Loucy (cell line): ENCODE measurements around the gene SMTN.

Experiments
- H2AFZ ChIP-seq: fragments of 200-600 bp; sonication (generic); 2 replicates; pipeline ENCODE4 v1.6.0; 2016; ENCODE audit warnings: antibody characterized with exemption, mild to moderate bottlenecking, low read length, moderate library complexity
- H3F3A ChIP-seq: fragments of 200-600 bp; 2 replicates; pipeline ENCODE4 v1.6.0; 2016; ENCODE audit warnings: antibody characterized with exemption, low read depth, mild to moderate bottlenecking
- H3K27me3 ChIP-seq: fragments of 200-600 bp; sonication (generic); 2 replicates; pipeline ENCODE4 v1.6.1; 2014; ENCODE audit warnings: low read length, mild to moderate bottlenecking; ENCODE audit not compliant: insufficient read depth, poor library complexity, severe bottlenecking
- H3K36me3 ChIP-seq: fragments of 200-600 bp; sonication (generic); 2 replicates; pipeline ENCODE4 v1.6.1; 2016; ENCODE audit warnings: low read length; ENCODE audit not compliant: insufficient read depth
- H3K4me1 ChIP-seq: fragments of 200-600 bp; sonication (generic); 2 replicates; pipeline ENCODE4 v1.5.1; 2014; ENCODE audit warnings: low read length, mild to moderate bottlenecking; ENCODE audit not compliant: insufficient read depth, poor library complexity, severe bottlenecking
- H3K4me2 ChIP-seq: fragments of 200-600 bp; sonication (generic); 2 replicates; pipeline ENCODE4 v1.6.0; 2014; ENCODE audit warnings: antibody characterized with exemption, low read length, low read depth, mild to moderate bottlenecking; ENCODE audit not compliant: poor library complexity, severe bottlenecking
- H3K4me3 ChIP-seq: fragments of 200-600 bp; sonication (generic); 2 replicates; pipeline ENCODE4 v1.5.1; 2014; ENCODE audit warnings: low read length, mild to moderate bottlenecking, mixed read lengths; ENCODE audit not compliant: poor library complexity, severe bottlenecking
- H3K79me2 ChIP-seq: fragments of 200-600 bp; sonication (generic); 2 replicates; pipeline ENCODE4 v1.6.1; 2014; ENCODE audit warnings: low read length; ENCODE audit not compliant: insufficient read depth
- H3K9ac ChIP-seq: fragments of 200-600 bp; sonication (generic); 2 replicates; pipeline ENCODE4 v1.6.0; 2014; ENCODE audit warnings: mild to moderate bottlenecking, low read depth, low read length, moderate library complexity; ENCODE audit not compliant: poor library complexity, severe bottlenecking
- H3K9me2 ChIP-seq: fragments of 200-600 bp; sonication (generic); replicated peaks from 2 replicates; pipeline ENCODE4 v1.6.1; 2016; ENCODE audit warnings: low read depth, low read length, mixed read lengths
- H3K9me3 ChIP-seq: fragments of 200-600 bp; sonication (generic); 2 replicates; pipeline ENCODE4 v1.6.1; 2014; ENCODE audit warnings: mild to moderate bottlenecking, antibody characterized with exemption, low read length, low read depth; ENCODE audit not compliant: insufficient read depth
- H4K20me1 ChIP-seq: fragments of 200-600 bp; sonication (generic); 2 replicates; pipeline ENCODE4 v1.6.0; 2014; ENCODE audit warnings: antibody characterized with exemption, low read length, mild to moderate bottlenecking; ENCODE audit not compliant: insufficient read depth, poor library complexity, severe bottlenecking
- CTCF ChIP-seq: fragments of 200-600 bp; sonication (generic); conservative IDR thresholded peaks from 2 replicates; pipeline ENCODE4 v1.5.1; 2014; ENCODE audit warnings: mild to moderate bottlenecking, antibody characterized with exemption, low read length
- EZH2phosphoT487 ChIP-seq: fragments of 200-600 bp; IDR thresholded peaks from 2 replicates; pipeline ENCODE4 v1.6.1; 2018; ENCODE audit warnings: antibody characterized with exemption, mild to moderate bottlenecking, moderate library complexity, borderline replicate concordance

SMTN gene

GRCh38 chr22:31139866-31140716, 59.0 kb downstream of the SMTN start, which contains the start of gene PLA2G3:
Gene PLA2G3 (minus strand): TSS chr22:31140508. CDS start chr22:31140354, 154 bp downstream.
- Histone ChIP-seq H3F3A (no peaks in the 10 kb centered on the region), H3K4me2 (no peak within 1 kb of the TSS), H3K9me3 (no peaks in the 10 kb centered on the region), H3K4me3 (no peak within 1 kb of the TSS), H3K27me3 (no peaks in the 10 kb centered on the region), H3K36me3 (no peaks in the 10 kb centered on the region), H3K9me2 (no peaks in the 10 kb centered on the region), H3K79me2 (no peaks in the 10 kb centered on the region), H3K9ac (no peak within 1 kb of the TSS), H4K20me1 (no peaks in the 10 kb centered on the region), H2AFZ (no peak within 1 kb of the TSS), H3K4me1 (no peaks in the 10 kb centered on the region)
- TF ChIP-seq CTCF, result no peak
- TF ChIP-seq EZH2phosphoT487, result no peak

GRCh38 chr22:31140746-31141145, 59.6 kb downstream of the SMTN start:
- TF ChIP-seq EZH2phosphoT487 (no peak), CTCF (no peak)
- no peak overlapping the region for H3K4me2 ChIP-seq
- H3K4me3 ChIP-seq, result no peak overlapping the region
- H3F3A ChIP-seq, result no peaks in the 10 kb centered on the region
- no peaks in the 10 kb centered on the region for H3K9me3 ChIP-seq
- H3K79me2 ChIP-seq, result no peaks in the 10 kb centered on the region
- no peaks in the 10 kb centered on the region for H3K9me2 ChIP-seq
- H3K36me3 ChIP-seq, result no peaks in the 10 kb centered on the region
- no peaks in the 10 kb centered on the region for H3K27me3 ChIP-seq
- no peaks in the 10 kb centered on the region for H4K20me1 ChIP-seq
- H2AFZ ChIP-seq, result no peak overlapping the region
- no peak overlapping the region for H3K9ac ChIP-seq
- no peaks in the 10 kb centered on the region for H3K4me1 ChIP-seq

- TF ChIP-seq CTCF (no peak), EZH2phosphoT487 (no peak)
- H3K4me1 ChIP-seq, result no peaks in the 10 kb centered on the region
- H3F3A ChIP-seq, result no peaks in the 10 kb centered on the region
- H3K79me2 ChIP-seq, result no peaks in the 10 kb centered on the region
- H4K20me1 ChIP-seq, result no peaks in the 10 kb centered on the region
- H3K9me2 ChIP-seq, result no peaks in the 10 kb centered on the region
- H2AFZ ChIP-seq, result no peak overlapping the region
- no peak overlapping the region for H3K4me3 ChIP-seq
- H3K9me3 ChIP-seq, result no peaks in the 10 kb centered on the region
- no peaks in the 10 kb centered on the region for H3K27me3 ChIP-seq
- H3K36me3 ChIP-seq, result no peaks in the 10 kb centered on the region
- H3K4me2 ChIP-seq, result no peak overlapping the region
- no peak overlapping the region for H3K9ac ChIP-seq
Measured at GRCh38 chr22:31141551-31141950, 60.4 kb downstream of the SMTN start.
